Cortex of kidney (tissue), 1 donor: ENCODE results near the gene SEPTIN6.
"Not testable (repeated sequence)": the region's sequence is repeated elsewhere in the genome, so short reads cannot be mapped to it uniquely, and the experiment has no call there.

Experiments used
- DNase-seq: peaks from one replicate; lab custom pipeline; 2025; lab: John Stamatoyannopoulos, UW

Gene SEPTIN6

DNA sequence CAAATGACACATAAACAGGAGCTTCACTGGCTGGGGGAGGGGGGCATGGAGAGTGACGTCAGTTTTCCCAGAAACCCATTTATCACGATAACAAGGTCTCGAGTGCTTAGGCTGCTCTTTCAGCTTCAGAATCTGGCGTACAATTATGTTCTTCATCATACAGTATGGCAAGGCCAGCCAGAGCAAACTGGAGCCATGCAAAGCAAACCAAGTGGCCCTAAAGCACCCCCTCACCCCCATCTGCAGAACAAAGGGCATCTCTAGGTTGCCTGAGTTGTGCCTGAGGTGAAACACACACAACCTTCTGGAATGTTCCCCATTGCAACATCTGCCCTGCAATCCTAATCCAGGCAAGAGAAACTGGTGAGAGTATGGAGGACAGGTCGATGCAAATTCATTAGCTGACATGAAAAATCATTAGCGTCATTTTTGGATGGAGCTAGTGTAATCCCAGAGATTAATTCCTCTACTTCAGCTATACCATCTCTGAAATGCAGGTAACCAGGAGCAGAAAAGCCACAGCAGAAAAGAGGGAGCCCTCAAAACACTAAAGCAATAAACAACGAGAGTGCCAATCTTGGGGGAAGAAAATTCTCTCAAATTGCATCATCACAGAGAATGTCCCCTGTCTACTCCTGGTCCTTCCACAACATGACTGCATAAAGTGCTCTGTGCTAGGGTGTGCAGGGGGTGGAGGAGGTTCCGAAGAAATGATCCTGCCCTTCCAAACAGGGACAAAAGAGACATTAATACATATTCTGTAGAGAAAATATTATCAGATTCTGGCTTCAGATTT is 1.8 kb downstream of the SEPTIN6 start:
- DNase-seq: no peak

GRCh38 chrX:119688911-119689321 is 4.1 kb downstream of the SEPTIN6 start:
- DNase-seq: no peak

GRCh38 chrX:119687661-119688413 is 5.1 kb downstream of the SEPTIN6 start:
- DNase-seq: no peak

GRCh38 chrX:119686087-119686691 is 6.8 kb downstream of the SEPTIN6 start:
- DNase-seq: no peak

DNA sequence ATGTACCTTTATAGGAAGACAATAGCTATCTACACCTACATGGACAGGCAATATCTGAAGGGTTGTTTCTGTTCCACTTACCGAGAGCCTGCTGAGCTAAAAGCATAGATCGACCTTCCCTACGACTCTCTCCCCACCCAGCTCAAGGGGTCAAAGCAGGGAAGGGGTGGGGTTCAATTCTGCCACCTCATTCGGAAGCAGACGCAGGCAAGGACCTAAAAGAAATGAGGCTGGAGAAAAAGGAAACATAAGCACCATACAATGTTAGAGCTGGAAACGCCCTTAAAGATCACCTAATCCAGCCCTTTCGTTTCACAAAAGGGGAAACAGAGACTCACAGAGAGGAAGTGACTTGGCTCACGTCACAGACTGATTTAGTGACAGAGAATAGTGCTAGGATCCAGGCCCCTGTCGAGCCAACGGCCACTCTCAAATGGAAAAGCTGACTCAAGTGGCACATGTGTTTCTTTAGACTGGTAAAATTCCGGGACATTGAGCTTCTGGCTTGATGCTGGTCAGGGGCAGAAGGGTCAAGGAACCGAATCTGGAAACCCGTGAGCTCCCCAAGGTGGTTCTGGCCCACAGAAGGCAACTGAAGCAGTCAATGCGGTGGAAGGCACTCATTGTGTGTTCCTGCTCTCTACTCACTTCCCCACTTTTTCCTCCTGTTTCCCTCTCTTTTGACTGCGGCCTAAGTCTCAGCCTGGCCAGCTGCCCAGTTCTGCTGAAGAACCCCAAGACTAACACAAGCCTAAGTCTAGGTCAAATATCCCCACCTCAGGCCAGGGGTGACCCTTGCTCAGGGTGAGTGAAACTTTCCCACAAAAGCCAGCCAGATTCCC is 7.5 kb downstream of the SEPTIN6 start:
- no peak for DNase-seq

GRCh38 chrX:119684916-119685224 is 8.1 kb downstream of the SEPTIN6 start:
- no peak for DNase-seq

DNA sequence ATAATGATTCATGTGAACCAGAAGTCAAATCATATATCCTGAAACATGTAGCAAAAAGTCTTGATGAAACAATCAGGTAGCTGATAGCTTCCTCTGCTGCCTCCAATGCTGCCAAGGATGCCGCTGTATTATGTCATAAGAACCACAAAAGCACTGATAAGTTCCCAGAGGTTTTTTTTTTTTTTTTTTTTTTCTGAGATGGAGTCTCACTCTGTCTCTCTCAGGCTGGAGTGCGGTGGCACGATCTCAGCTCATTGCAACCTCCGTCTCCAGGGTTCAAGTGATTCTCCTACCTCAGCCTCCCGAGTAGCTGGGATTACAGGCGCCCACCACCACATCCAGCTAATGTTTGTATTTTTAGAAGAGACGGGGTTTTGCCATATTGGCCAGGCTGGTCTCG is 8.7 kb downstream of the SEPTIN6 start:
- DNase-seq: not testable (repeated sequence)

GRCh38 chrX:119682019-119682989 is 10.7 kb downstream of the SEPTIN6 start:
- DNase-seq: no peak

DNA sequence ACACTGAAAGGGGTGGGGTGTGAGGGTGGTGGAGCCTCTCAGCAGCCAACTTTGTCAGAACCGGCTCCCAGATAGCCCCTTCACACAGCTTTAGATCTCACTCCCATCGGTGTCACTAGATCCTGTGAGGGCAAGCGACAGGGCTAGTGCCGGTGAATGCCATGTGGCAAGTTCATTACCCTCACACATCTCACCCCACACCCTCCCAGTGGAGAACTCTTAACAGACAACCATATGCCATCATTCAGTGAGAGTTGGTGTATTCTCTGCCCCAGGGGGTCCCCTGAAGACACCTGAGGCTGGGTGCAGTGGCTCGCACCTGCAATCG is 15.3 kb downstream of the SEPTIN6 start:
- no peak for DNase-seq

- no peak for DNase-seq
These were observed 15.9 kb downstream of the SEPTIN6 start for GRCh38 chrX:119676949-119677653.

DNA sequence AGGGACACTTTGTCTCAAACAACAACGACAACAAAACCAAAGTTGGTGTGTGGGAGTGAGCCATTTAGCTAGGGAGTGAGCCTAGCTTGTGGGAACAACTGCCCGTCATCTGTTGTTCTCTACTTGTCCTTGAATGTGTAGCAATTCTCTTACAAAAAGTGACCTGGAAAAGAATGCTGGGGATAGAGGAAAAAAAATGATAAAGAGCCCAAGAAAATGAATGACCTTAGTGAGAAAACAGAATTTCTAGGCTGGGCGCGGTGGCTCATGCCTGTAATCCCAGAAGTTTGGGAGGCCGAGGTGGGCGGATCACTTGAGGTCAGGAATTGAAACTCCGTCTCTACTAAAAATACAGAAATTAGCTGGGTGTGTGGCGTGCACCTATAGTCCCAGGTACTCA is 19.6 kb downstream of the SEPTIN6 start:
- DNase-seq: no peak

DNA sequence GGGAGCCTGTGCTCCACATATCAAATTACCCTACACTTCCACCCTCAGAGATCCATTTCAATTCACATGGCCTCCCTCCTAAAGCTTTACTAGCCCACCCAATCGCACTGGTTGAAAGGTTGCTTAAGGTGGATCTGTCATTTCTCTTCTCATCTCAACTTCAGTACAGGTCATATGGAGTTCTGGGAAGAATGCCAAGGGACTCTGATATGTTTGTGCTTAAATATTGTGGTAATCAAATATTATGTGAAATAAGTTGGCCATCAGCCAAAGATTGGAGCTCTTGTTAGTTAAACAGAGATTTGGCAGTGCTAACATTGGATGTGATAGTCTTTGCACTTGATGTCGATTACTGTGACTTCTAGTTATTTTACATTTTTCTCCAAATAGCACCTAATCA is 20.5 kb downstream of the SEPTIN6 start:
- DNase-seq: no peak

DNA sequence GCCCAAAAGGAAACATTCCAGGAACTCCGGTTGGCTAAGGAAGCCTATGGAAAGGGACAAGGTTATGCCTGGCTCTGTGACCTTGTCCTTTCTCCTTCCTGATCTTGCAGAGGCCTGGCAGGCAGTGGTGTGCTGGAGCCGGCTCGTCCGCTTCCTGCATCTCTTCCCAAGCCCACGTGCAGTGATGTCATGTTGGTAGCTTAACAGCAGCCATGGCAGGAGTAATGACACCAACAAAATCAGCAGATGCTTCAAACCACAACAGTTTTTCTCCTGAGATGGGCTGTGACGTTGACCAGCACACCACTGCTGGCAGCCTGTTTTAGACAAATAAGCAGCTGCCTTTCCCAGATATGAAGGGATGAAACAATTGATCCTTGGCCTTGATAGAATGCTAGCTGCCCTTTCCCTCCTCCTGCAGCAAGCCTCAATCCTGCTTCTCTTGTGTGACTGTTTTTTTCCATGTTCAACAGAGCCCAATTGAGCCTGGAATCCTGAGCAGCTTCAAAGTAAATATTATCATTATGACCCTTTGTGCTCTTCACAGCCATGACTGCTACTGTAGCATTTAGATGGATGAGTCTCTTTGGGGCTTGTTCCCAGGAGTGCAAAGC is 23.4 kb downstream of the SEPTIN6 start:
- DNase-seq: no peak

GRCh38 chrX:119667111-119667878 is 25.7 kb downstream of the SEPTIN6 start:
- no peak for DNase-seq

DNA sequence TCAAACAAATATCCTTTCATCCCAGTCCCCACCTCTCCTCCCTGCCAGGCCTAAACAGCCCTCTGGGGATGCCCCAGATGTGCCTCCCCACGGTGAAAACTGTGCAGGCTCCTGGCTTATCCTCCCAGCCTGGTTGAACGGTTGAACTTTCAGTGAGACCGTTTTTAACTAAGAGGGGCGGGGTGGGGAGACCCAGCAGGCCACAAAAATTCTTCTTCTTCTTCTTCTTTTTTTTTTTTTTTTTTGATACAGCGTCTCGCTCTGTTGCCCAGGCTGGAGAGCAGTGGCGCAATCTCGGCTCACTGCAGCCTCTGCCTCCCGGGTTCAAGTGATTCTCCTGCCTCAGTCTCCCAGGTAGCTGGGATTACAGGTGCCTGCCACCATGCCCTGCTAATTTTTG is 28.1 kb downstream of the SEPTIN6 start:
- not testable (repeated sequence) for DNase-seq

DNA sequence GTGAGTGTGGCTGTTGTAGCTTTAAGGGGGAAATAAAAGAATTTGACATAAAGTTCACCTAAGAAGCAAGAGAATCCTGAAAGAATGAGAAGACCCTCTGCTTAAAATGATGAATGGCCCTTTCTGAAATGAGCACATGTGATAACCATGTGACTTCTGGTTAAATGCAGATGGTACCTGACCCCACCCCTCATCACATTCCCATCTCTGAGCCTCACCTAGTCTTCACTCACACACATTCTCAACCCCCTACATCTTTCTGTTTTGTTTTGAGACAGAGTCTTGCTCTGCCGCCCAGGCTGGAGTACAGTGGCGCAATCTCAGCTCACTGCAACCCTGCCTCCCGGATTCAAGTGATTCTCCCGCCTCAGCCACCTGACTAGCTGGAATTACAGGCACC is 31.5 kb downstream of the SEPTIN6 start:
- no peak for DNase-seq

DNA sequence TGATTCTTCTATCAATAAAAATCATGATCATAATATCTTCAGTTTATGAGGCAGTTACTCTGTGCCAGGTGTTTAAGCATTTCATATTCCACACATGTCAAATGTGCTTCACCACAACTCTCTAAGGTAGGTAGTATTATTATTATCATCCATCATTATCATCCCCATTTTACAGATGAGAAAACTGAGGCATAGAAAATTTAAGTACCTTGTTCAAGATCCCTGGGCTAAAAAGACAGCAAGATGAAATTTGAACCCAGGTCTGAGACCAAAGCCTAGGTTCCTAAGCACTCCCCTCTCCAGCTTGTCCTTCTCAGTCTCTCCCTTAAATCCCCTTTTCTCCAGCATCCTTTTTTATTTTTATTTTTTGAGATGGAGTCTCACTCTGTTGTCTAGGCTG is 33.4 kb downstream of the SEPTIN6 start:
- DNase-seq: no peak

GRCh38 chrX:119655125-119655524 is 37.8 kb downstream of the SEPTIN6 start:
- no peak for DNase-seq

GRCh38 chrX:119654112-119654531 is 38.8 kb downstream of the SEPTIN6 start:
- DNase-seq: no peak
